B cell (primary cell): Measurements from ENCODE around the gene NCS1. TPM values are rescaled to one million over a fixed set of nuclear protein-coding genes. Genes with fewer than 3 reads are reported as not detected.

Experiments used
- ATAC-seq: fragments of 200-7000 bp; cut with Tn5 transposase; one replicate; pipeline ENCODE4 v1.10.0; 2021; ENCODE audit warnings: low read depth, mild to moderate bottlenecking, moderate number of reproducible peaks, moderate library complexity
- CTCF ChIA-PET: fragments of 350-600 bp; sonication (Branson Sonifier 250); formaldehyde crosslinking; loops from one replicate; lab custom pipeline; 2021; ENCODE audit warnings: antibody characterized with exemption, inconsistent platforms; lab: Charles Lee
- POLR2A ChIA-PET: fragments of 350-600 bp; sonication (Branson Sonifier 250); formaldehyde crosslinking; loops from one replicate; lab custom pipeline; 2021; ENCODE audit warnings: antibody characterized with exemption; lab: Charles Lee
- DNase-seq: peaks from one replicate; pipeline ENCODE4 v3.0.0; 2013
- H2AFZ ChIP-seq: 2 replicates; pipeline ENCODE4 v1.6.1; 2012; ENCODE audit warnings: mild to moderate bottlenecking, low read depth, low read length; ENCODE audit not compliant: insufficient read depth, poor library complexity, severe bottlenecking
- H3K27ac ChIP-seq, 2 donors: 1 replicate in 1 of 2; 2 replicates in 1 of 2; pipeline ENCODE4 v1.5.1; 2012 to 2013; ENCODE audit warnings: low read length in 2 of 2, mild to moderate bottlenecking in 2 of 2, moderate library complexity in 1 of 2
- H3K27me3 ChIP-seq, 4 experiments: fragments of 200-600 bp in 1 of 4; sonication (generic) in 1 of 4; replicated peaks in 1 of 4; 1 replicate in 2 of 4; 2 replicates in 2 of 4; pipeline versions ENCODE4 v1.6.1 to v1.7.0; 2013 to 2016; ENCODE audit warnings: low read length in 3 of 4, mild to moderate bottlenecking in 2 of 4, mixed read lengths in 1 of 4, moderate library complexity in 1 of 4; ENCODE audit not compliant: insufficient read depth in 4 of 4, control insufficient read depth in 3 of 4; ENCODE audit errors: control extremely low read depth in 1 of 4
- H3K36me3 ChIP-seq, 2 experiments: replicated peaks in 1 of 2; 1 replicate in 1 of 2; 2 replicates in 1 of 2; pipeline versions ENCODE4 v1.6.1 to v1.7.1; 2013; ENCODE audit warnings: low read length in 1 of 2; ENCODE audit not compliant: insufficient read depth in 2 of 2, control insufficient read depth in 1 of 2; ENCODE audit errors: control extremely low read depth in 1 of 2, extremely low read depth in 1 of 2
- H3K4me1 ChIP-seq, 2 donors: fragments of 200-600 bp in 1 of 2; sonication (generic) in 1 of 2; 1 replicate in 1 of 2; 2 replicates in 1 of 2; pipeline versions ENCODE4 v1.5.1 to v1.6.1; 2013 to 2017; ENCODE audit warnings: low read length in 2 of 2; ENCODE audit not compliant: control insufficient read depth in 2 of 2, insufficient read depth in 2 of 2
- H3K4me2 ChIP-seq: replicated peaks from 2 replicates; pipeline ENCODE3; 2012; ENCODE audit warnings: mild to moderate bottlenecking, low read depth, low read length; ENCODE audit not compliant: poor library complexity, severe bottlenecking
- H3K4me3 ChIP-seq, 5 experiments: fragments of 200-600 bp in 1 of 5; sonication (generic) in 1 of 5; 1 replicate in 3 of 5; 2 replicates in 2 of 5; pipeline versions ENCODE4 v1.5.1 to v1.7.0; 2011 to 2016; ENCODE audit warnings: low read length in 4 of 5, mild to moderate bottlenecking in 4 of 5, low read depth in 2 of 5, control low read depth in 1 of 5, moderate library complexity in 1 of 5; ENCODE audit not compliant: insufficient read depth in 1 of 5; ENCODE audit errors: control extremely low read depth in 1 of 5, extremely low read depth in 1 of 5
- H3K79me2 ChIP-seq: fragments of 200-600 bp; sonication (generic); one replicate; pipeline ENCODE4 v1.6.0; 2016; ENCODE audit warnings: low read length; ENCODE audit not compliant: control insufficient read depth, insufficient read depth
- H3K9ac ChIP-seq: fragments of 200-600 bp; sonication (generic); 2 replicates; pipeline ENCODE4 v1.6.1; 2017; ENCODE audit warnings: mild to moderate bottlenecking, low read length, moderate library complexity
- H3K9me3 ChIP-seq, 3 donors: one replicate each; pipeline versions ENCODE4 v1.6.1 to v1.7.1; 2013; ENCODE audit warnings: low read length in 2 of 3; ENCODE audit not compliant: control insufficient read depth in 2 of 3, insufficient read depth in 1 of 3; ENCODE audit errors: control extremely low read depth in 1 of 3
- H4K20me1 ChIP-seq: 2 replicates; pipeline ENCODE4 v1.6.0; 2012; ENCODE audit warnings: mild to moderate bottlenecking, low read length; ENCODE audit not compliant: insufficient read depth, control insufficient read depth, poor library complexity, severe bottlenecking
- H3K27ac Mint-ChIP-seq: one replicate; pipeline ENCODE4 v1.8.0; 2021; ENCODE audit warnings: mixed read lengths
- H3K27me3 Mint-ChIP-seq: one replicate; pipeline ENCODE4 v1.8.0; 2021; ENCODE audit warnings: mixed read lengths
- H3K4me1 Mint-ChIP-seq: one replicate; pipeline ENCODE4 v1.8.0; 2021; ENCODE audit warnings: mixed read lengths
- H3K4me3 Mint-ChIP-seq: one replicate; pipeline ENCODE4 v1.8.0; 2021; ENCODE audit warnings: mixed read lengths
- H3K9me3 Mint-ChIP-seq: one replicate; pipeline ENCODE4 v1.8.0; 2022; ENCODE audit warnings: mixed read lengths; ENCODE audit not compliant: insufficient read depth
- CTCF ChIP-seq: fragments of 200-600 bp; IDR thresholded peaks from one replicate; pipeline ENCODE4 v1.8.0; 2022; ENCODE audit warnings: antibody characterized with exemption, mild to moderate bottlenecking
- EZH2 ChIP-seq: IDR thresholded peaks from 2 replicates; pipeline ENCODE4 v1.6.1; 2012; ENCODE audit warnings: borderline replicate concordance, low read depth, mild to moderate bottlenecking, moderate library complexity, low read length; ENCODE audit not compliant: insufficient read depth, poor library complexity, severe bottlenecking
- WGBS: methylation state at CpG from one replicate; pipeline ENCODE4 v1.1.5; 2013; ENCODE audit warnings: missing lambda C conversion rate; ENCODE audit not compliant: insufficient coverage; 5-methylcytosine and 5-hydroxymethylcytosine counted together
- intact Hi-C: fragments of 100-400 bp; cut with micrococcal nuclease; formaldehyde crosslinking; loops from one replicate; pipeline ENCODE4 v1.10.0; 2022
- polyA plus RNA-seq: library from polyadenylated mRNA; depleted of rRNA; stranded (reverse); fragments of >200 nt; gene quantifications from 2 replicates; pipeline ENCODE4 v1.2.3, GENCODE V29; 2012
- total RNA-seq, 2 donors: library from RNA; stranded (reverse); fragments of 120-200 nt in 1 of 2; gene quantifications; 1 replicate in 1 of 2; 2 replicates in 1 of 2; pipeline versions ENCODE4 v1.2.3 to v1.2.4, GENCODE V29; 2013 to 2022

NCS1 gene
- total and polyA plus RNA-seq, 2 donors (not counting 1 experiment from before 2014, with no cell fraction given) = 0.39 TPM; not detected in 1

DNA sequence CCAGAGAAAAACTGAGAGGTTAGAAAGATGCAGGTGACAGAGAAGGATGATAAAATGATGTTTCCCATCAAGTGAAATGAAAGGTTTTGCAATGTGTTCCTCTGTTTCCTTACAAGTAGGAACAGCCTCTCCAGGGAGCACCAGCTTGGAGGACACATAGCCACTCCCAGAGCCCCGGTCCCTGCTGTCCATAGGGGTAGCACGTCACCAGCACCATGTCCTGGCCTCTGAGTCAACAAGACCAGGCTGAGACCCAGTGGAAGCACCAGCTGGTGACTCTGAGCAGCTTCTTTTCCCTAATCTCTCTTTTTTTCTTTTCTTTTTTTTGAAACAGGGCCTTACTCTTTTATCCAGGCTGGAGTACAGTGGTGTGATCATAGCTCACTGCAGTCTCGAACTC, 73.9 kb downstream of the NCS1 start:
- Histone ChIP-seq H3K9me3 (no peaks in the 10 kb centered on the region), H3K4me2 (no peak overlapping the region), H2AFZ (no peak overlapping the region), H3K79me2 (no peaks in the 10 kb centered on the region), H3K4me3 (no peak overlapping the region), H3K4me1 (peaks cover 6 to 9% of the 10 kb centered on the region in 2 donors), H3K9ac (no peak overlapping the region), H3K27me3 (peaks cover 0 to 5% (median 1%) of the 10 kb centered on the region in 4 experiments), H3K36me3 (no peaks in the 10 kb centered on the region), H4K20me1 (no peaks in the 10 kb centered on the region), H3K27ac (no peak overlapping the region)
- WGBS = 100% methylated on average over 2 of the region's 3 CpGs
- Mint-ChIP-seq H3K4me1 (peaks cover 7% of the 10 kb centered on the region), H3K27ac (no peak overlapping the region), H3K27me3 (peaks cover 22% of the 10 kb centered on the region), H3K9me3 (no peaks in the 10 kb centered on the region), H3K4me3 (no peak overlapping the region)
- intact Hi-C loops = no loop called here
- DNase-seq (no peak), ATAC-seq (no peak)
- ChIA-PET POLR2A (interaction anchor here (0.5 to 0.6 kb wide), 2 partner anchors 283 to 637 kb away, joined by 3 to 4 read pairs; no protein-coding TSS in a partner anchor), CTCF (interaction anchor here (0.7 to 2.5 kb wide), 6 partner anchors 10 to 457 kb away, joined by 3 to 13 read pairs (median 4); no protein-coding TSS in a partner anchor)
- TF ChIP-seq EZH2 (no peak), CTCF (no peak)

GRCh38 chr9:130254747-130255630, 82.8 kb downstream of the NCS1 start:
- no peak for DNase-seq
- peaks cover 53% of the 10 kb centered on the region for H3K27me3 Mint-ChIP-seq
- ChIA-PET POLR2A (interaction anchor here (0.6 kb wide), 1 partner anchor 247 kb away, joined by 3 read pairs; no protein-coding TSS in a partner anchor), CTCF (interaction anchor here (1.6 kb wide), 1 partner anchor 8 kb away, joined by 6 read pairs; no protein-coding TSS in a partner anchor)
- Histone ChIP-seq H3K4me2 (no peak overlapping the region), H3K79me2 (no peaks in the 10 kb centered on the region), H3K9ac (no peak overlapping the region), H3K27me3 (peaks cover 0 to 13% (median 5%) of the 10 kb centered on the region in 4 experiments), H2AFZ (no peak overlapping the region), H3K36me3 (no peaks in the 10 kb centered on the region), H3K9me3 (peaks cover 0 to 8% (median 0%) of the 10 kb centered on the region in 3 donors), H4K20me1 (no peaks in the 10 kb centered on the region), H3K27ac (no peak overlapping the region), H3K4me1 (no peaks in the 10 kb centered on the region), H3K4me3 (no peak overlapping the region)
- no peak for TF ChIP-seq CTCF
- TF ChIP-seq EZH2 = no peak
- intact Hi-C loops = no loop called here
- no peaks in the 10 kb centered on the region for H3K4me1 Mint-ChIP-seq
- no peak for ATAC-seq
- no peak overlapping the region for H3K27ac Mint-ChIP-seq
- no peak overlapping the region for H3K4me3 Mint-ChIP-seq
- no peaks in the 10 kb centered on the region for H3K9me3 Mint-ChIP-seq
- 92% methylated on average over 20 of the region's 23 CpGs for WGBS
